NCI-H2081 treated with DMSO at 0.1 percent for 48 hours (cell line): ENCODE data around the gene ZNF486.
"Not testable (repeated sequence)": the region's sequence is repeated elsewhere in the genome, so short reads cannot be mapped to it uniquely, and the experiment has no call there.

Experiments used
- DNase-seq: peaks from one replicate; lab custom pipeline; 2025; lab: John Stamatoyannopoulos, UW

Gene ZNF486

GRCh38 chr19:20233105-20233504 is 66.1 kb downstream of the ZNF486 start:
- DNase-seq, result no peak

- DNase-seq, result no peak
These were observed 68.1 kb downstream of the ZNF486 start for GRCh38 chr19:20235156-20235555.

GRCh38 chr19:20237773-20238623 is 71.0 kb downstream of the ZNF486 start:
- no peak for DNase-seq

DNA sequence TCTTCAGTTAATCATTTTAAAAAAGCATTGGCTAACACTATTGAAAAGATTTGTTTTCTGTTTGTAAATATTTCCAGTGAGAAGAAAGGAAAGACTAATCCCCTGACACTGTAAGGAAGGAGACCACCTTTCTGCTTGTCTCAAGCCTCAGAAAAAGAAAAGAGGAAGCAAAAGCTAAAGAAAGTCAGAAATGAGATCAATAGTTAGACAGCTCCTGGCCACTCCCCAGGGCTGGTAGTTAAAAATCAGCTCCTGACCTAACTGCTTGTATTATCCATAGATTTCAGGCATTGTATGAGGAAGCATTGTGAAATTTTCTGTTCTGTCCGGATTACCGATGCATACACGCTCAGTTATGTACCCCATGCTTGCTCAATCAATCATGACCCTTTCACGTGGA is 76.6 kb downstream of the ZNF486 start:
- DNase-seq, result no peak

GRCh38 chr19:20244356-20244755 is 77.3 kb downstream of the ZNF486 start:
- DNase-seq, result no peak

DNA sequence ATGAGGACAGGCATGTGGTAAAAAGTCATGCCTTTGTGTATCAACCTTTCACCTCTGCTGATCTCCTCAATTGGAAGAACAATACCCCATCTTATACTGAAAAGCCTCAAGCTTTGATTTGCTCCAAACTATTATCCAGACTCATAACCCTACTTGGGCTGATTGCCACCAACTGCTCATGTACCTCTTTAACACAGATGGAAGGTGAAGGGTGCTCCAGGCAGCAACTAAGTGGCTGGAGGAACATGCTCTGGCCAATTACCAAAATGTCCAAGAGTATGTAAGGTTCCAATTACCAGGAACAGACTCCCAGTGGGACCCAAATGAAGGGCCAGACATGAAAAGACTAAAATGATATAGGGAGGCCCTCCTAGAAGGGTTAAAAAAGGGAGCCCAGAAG is 78.3 kb downstream of the ZNF486 start:
- no peak for DNase-seq

DNA sequence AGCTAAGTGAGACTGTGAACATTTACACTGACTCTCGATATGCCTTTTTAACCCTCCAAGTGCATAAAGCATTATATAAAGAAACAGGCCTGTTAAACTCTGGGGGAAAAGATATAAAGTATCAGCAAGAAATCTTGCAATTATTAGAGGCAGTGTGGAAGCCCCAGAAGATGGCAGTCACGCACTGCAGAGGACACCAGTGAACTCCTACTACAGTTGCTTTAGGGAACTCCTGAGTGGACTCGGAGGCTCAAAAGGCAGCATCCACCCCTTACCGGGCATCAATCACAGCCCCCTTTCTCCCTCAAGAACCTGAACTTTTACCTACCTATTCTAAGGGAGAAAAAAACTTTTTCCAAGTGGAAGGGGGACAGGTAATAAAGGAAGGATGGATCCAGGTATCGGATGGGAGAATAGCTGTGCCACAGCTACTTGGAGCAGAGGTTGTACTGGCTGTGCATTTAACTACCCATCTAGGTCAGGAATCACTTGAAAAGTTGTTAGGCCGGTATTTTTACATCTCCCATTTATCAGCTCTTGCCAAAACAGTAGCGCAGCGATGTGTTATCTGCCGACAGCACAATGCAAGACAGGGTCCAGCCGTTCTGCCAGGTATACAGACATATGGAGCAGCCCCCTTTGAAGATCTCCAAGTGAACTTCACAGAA is 80.1 kb downstream of the ZNF486 start:
- no peak for DNase-seq

GRCh38 chr19:20248258-20248657 is 81.2 kb downstream of the ZNF486 start:
- not testable (repeated sequence) for DNase-seq
